22Rv1 (cell line): Measurements from ENCODE around the gene KBTBD3.

ENCODE experiments used
- H3K27ac ChIP-seq: fragments of 450-650 bp; 2 replicates; pipeline ENCODE4 v1.5.1; 2017
- CTCF ChIP-seq: fragments of 450-650 bp; IDR thresholded peaks from 2 replicates; pipeline ENCODE4 v1.5.1; 2017; ENCODE audit warnings: mild to moderate bottlenecking
- ZFX ChIP-seq: fragments of 450-650 bp; IDR thresholded peaks from 2 replicates; pipeline ENCODE4 v1.6.1; 2017; ENCODE audit warnings: antibody characterized with exemption, borderline replicate concordance

KBTBD3 gene

GRCh38 chr11:106031936-106032335 is 45.2 kb downstream of the KBTBD3 start:
- no peak for TF ChIP-seq ZFX
- no peak for TF ChIP-seq CTCF
- H3K27ac ChIP-seq: no peak overlapping the region

DNA sequence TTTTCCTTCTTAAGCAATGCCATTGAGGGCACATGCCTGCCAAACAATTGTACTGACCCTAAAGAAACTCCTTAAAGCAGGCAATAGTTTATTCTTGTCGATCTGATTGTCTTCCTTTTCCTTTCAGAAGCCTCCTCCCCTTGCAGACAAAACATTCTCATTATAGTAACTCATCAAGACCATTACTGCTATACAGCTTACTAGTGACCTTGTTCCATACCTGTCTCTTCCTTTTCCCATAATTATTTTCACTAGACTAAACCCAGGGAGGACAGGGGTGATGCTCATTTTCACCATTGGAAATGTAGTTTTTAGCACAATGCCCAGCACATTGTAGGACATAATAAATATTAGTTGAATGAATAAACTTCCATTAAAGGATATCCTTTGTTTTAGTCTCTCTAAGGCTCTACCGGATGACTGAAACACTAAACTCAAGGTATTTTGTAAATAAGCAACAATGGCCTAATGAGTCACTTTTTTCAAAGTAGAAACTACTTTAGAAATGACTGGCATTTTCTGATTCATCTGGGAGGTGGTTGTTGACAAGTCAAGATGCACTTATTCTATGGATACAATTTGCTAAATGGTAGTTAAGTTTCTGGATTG is 45.8 kb downstream of the KBTBD3 start:
- TF ChIP-seq CTCF (no peak), ZFX (no peak)

GRCh38 chr11:106030609-106031008 is 46.5 kb downstream of the KBTBD3 start:
- no peak overlapping the region for H3K27ac ChIP-seq
- TF ChIP-seq ZFX (no peak), CTCF (no peak)

More for the DNA sequence above, 45.8 kb downstream of the KBTBD3 start:
- no peak overlapping the region for H3K27ac ChIP-seq

- H3K27ac ChIP-seq: peak overlapping the region; percentile 79
- no peak for TF ChIP-seq CTCF
- no peak for TF ChIP-seq ZFX
Measured at GRCh38 chr11:106022795-106023275, 54.3 kb downstream of the KBTBD3 start.

- TF ChIP-seq ZFX: no peak
- no peak for TF ChIP-seq CTCF
- H3K27ac ChIP-seq: peak within 1 kb of the TSS; percentile 79
Measured at GRCh38 chr11:106021967-106022794, 55.0 kb downstream of the KBTBD3 start, which contains the start of gene MSANTD4. TSS of gene MSANTD4 (minus strand) at chr11:106022240. CDS start at chr11:106010917, 11,323 bp downstream.

- peak overlapping the region; percentile 79 for H3K27ac ChIP-seq
- TF ChIP-seq ZFX: no peak
- no peak for TF ChIP-seq CTCF
Measured at GRCh38 chr11:106021181-106021966, 55.8 kb downstream of the KBTBD3 start.
